OCI-LY1 (cell line): ENCODE results near the gene PARN.

ENCODE experiments used
- H2AFZ ChIP-seq: fragments of 200-600 bp; sonication (generic), shearing (Covaris generic); 2 replicates; pipeline ENCODE4 v1.6.0; 2014; ENCODE audit warnings: antibody characterized with exemption, mild to moderate bottlenecking, low read length
- H3F3A ChIP-seq: fragments of 200-600 bp; sonication (generic), shearing (Covaris generic); 2 replicates; pipeline ENCODE4 v1.6.0; 2014; ENCODE audit warnings: mild to moderate bottlenecking, antibody characterized with exemption, low read length, moderate library complexity; ENCODE audit not compliant: insufficient read depth
- H3K27ac ChIP-seq: fragments of 200-600 bp; sonication (generic); 2 replicates; pipeline ENCODE4 v1.5.1; 2014; ENCODE audit warnings: low read length, mixed run types, mild to moderate bottlenecking, low read depth; ENCODE audit not compliant: poor library complexity, severe bottlenecking
- H3K27me3 ChIP-seq: fragments of 200-600 bp; sonication (generic); 2 replicates; pipeline ENCODE4 v1.6.0; 2014; ENCODE audit warnings: antibody characterized with exemption, mild to moderate bottlenecking, low read length, moderate library complexity; ENCODE audit not compliant: insufficient read depth
- H3K36me3 ChIP-seq: fragments of 200-600 bp; sonication (generic); 2 replicates; pipeline ENCODE4 v1.6.1; 2014; ENCODE audit warnings: mild to moderate bottlenecking, antibody characterized with exemption, low read length, moderate library complexity, mixed read lengths; ENCODE audit not compliant: insufficient read depth
- H3K4me1 ChIP-seq: fragments of 200-600 bp; sonication (generic); 2 replicates; pipeline ENCODE4 v1.5.1; 2014; ENCODE audit warnings: mild to moderate bottlenecking, low read length, moderate library complexity; ENCODE audit not compliant: insufficient read depth, severe bottlenecking
- H3K4me2 ChIP-seq: fragments of 200-600 bp; sonication (generic), shearing (Covaris generic); 2 replicates; pipeline ENCODE4 v1.6.1; 2014; ENCODE audit warnings: low read length
- H3K4me3 ChIP-seq: fragments of 200-600 bp; sonication (generic); 2 replicates; pipeline ENCODE4 v1.5.1; 2014; ENCODE audit warnings: low read length, low read depth, mild to moderate bottlenecking, mixed read lengths; ENCODE audit not compliant: poor library complexity, severe bottlenecking
- H3K79me2 ChIP-seq: fragments of 200-600 bp; shearing (Covaris generic); 2 replicates; pipeline ENCODE4 v1.6.1; 2016; ENCODE audit warnings: mixed run types, low read length, mixed read lengths; ENCODE audit not compliant: insufficient read depth
- H3K9ac ChIP-seq: fragments of 200-600 bp; sonication (generic), shearing (Covaris generic); 2 replicates; pipeline ENCODE4 v1.6.1; 2014; ENCODE audit warnings: mild to moderate bottlenecking, low read length, mixed read lengths
- H3K9me2 ChIP-seq: fragments of 200-600 bp; sonication (generic), shearing (Covaris generic); 2 replicates; pipeline ENCODE4 v1.6.1; 2014; ENCODE audit warnings: low read depth, mild to moderate bottlenecking, low read length, mixed read lengths
- H3K9me3 ChIP-seq: fragments of 200-600 bp; shearing (Covaris generic); 2 replicates; pipeline ENCODE4 v1.6.1; 2014; ENCODE audit warnings: low read length, mixed read lengths
- H4K20me1 ChIP-seq: fragments of 200-600 bp; sonication (generic), shearing (Covaris generic); 2 replicates; pipeline ENCODE4 v1.6.0; 2016; ENCODE audit warnings: mild to moderate bottlenecking, low read length; ENCODE audit not compliant: insufficient read depth
- EZH2 ChIP-seq: fragments of 200-600 bp; sonication (generic), shearing (Covaris generic); IDR thresholded peaks from 2 replicates; pipeline ENCODE4 v1.8.0; 2017; ENCODE audit warnings: borderline replicate concordance, mixed run types, mild to moderate bottlenecking, antibody characterized with exemption, low read length, moderate library complexity, mixed read lengths
- TF ChIP-seq, protein P1 (sequence below): fragments of 200-600 bp; sonication (generic), shearing (Covaris generic); IDR thresholded peaks from 2 replicates; pipeline ENCODE4 v1.5.1; 2017; ENCODE audit warnings: mild to moderate bottlenecking, antibody characterized with exemption, low read length, moderate library complexity, mixed read lengths

The PARN gene

DNA sequence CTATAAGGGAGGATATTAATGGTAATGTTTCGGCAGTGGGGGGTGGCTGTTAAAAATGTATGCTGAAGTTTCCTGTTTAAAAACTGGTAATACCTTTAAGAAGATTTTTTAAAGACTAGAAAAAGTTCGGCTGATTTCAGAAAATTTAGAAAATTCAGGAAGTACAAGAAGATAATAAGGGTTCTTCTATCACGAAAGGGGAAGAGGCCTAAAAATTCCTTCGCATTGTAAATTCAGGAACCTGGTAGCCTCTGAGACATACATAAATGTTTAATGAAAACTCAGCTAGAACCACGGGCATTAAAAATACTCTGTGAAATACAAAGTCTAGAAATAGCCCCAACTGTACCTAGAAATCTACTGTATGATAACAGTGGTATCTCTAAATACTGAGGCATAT is 181.2 kb downstream of the PARN start:
- Histone ChIP-seq H3K9me2 (no peaks in the 10 kb centered on the region), H3K4me3 (no peak overlapping the region), H3K27ac (no peak overlapping the region), H3K79me2 (no peaks in the 10 kb centered on the region), H3K4me1 (no peaks in the 10 kb centered on the region), H3K27me3 (no peaks in the 10 kb centered on the region), H3K9ac (no peak overlapping the region), H3K4me2 (no peak overlapping the region), H4K20me1 (no peaks in the 10 kb centered on the region), H2AFZ (no peak overlapping the region), H3K9me3 (no peaks in the 10 kb centered on the region), H3F3A (no peaks in the 10 kb centered on the region), H3K36me3 (peaks cover 16% of the 10 kb centered on the region; the same call in 1 of the 2 replicates)
- TF ChIP-seq, protein P1, sequence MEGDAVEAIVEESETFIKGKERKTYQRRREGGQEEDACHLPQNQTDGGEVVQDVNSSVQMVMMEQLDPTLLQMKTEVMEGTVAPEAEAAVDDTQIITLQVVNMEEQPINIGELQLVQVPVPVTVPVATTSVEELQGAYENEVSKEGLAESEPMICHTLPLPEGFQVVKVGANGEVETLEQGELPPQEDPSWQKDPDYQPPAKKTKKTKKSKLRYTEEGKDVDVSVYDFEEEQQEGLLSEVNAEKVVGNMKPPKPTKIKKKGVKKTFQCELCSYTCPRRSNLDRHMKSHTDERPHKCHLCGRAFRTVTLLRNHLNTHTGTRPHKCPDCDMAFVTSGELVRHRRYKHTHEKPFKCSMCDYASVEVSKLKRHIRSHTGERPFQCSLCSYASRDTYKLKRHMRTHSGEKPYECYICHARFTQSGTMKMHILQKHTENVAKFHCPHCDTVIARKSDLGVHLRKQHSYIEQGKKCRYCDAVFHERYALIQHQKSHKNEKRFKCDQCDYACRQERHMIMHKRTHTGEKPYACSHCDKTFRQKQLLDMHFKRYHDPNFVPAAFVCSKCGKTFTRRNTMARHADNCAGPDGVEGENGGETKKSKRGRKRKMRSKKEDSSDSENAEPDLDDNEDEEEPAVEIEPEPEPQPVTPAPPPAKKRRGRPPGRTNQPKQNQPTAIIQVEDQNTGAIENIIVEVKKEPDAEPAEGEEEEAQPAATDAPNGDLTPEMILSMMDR: no peak
- TF ChIP-seq EZH2: no peak

DNA sequence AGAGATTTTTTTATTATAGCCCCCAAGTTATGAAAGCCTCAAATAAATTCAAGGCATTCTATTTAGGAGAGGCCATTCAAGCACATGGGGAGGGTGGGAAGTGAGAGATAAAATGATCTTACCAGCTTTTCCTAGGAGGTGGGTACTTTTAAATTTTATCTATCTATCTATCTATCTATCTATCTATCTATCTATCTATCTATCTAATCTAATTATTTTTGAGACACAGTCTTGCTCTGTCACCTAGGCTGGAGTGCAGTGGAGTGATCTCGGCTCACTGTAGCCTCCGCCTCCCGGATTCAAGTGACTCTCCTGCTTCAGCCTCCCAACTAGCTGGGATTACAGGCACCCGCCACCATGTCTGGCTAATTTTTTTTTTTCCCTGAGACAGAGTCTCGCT is 182.3 kb downstream of the PARN start:
- Histone ChIP-seq H3K9me2 (no peaks in the 10 kb centered on the region), H3F3A (no peaks in the 10 kb centered on the region), H3K79me2 (no peaks in the 10 kb centered on the region), H3K27ac (no peak overlapping the region), H3K4me3 (no peak overlapping the region), H2AFZ (no peak overlapping the region), H3K36me3 (peaks cover 19% of the 10 kb centered on the region; the same call in 1 of the 2 replicates), H4K20me1 (no peaks in the 10 kb centered on the region), H3K9ac (no peak overlapping the region), H3K27me3 (no peaks in the 10 kb centered on the region), H3K4me1 (no peaks in the 10 kb centered on the region), H3K4me2 (no peak overlapping the region), H3K9me3 (no peaks in the 10 kb centered on the region)
- no peak for TF ChIP-seq EZH2
- TF ChIP-seq, protein P1: no peak

DNA sequence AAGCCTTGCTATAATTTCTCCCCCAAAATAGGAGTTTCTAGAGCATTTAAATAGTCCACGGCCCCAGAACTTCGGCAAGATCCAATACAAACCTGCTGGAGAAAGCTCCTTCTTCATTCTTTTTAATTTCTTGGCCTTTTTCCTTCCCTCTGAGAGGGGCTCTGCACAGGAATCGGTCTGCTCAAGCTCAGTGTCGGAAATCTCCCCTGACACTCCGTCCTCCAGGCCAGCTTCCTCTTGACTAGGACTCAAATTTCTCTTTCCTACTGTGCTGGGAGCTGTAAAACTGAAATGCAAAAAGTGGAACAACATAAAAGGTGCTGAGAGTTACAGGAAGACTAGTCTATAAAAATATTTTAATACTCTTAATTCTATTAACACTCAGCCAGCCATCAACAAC is 183.3 kb downstream of the PARN start:
- Histone ChIP-seq H3K4me1 (no peaks in the 10 kb centered on the region), H2AFZ (no peak overlapping the region), H3K9me3 (no peaks in the 10 kb centered on the region), H3K27me3 (no peaks in the 10 kb centered on the region), H3K4me3 (no peak overlapping the region), H3K9me2 (no peaks in the 10 kb centered on the region), H3F3A (no peaks in the 10 kb centered on the region), H3K79me2 (no peaks in the 10 kb centered on the region), H4K20me1 (no peaks in the 10 kb centered on the region), H3K4me2 (no peak overlapping the region), H3K27ac (no peak overlapping the region), H3K36me3 (peaks cover 19% of the 10 kb centered on the region; the same call in 1 of the 2 replicates), H3K9ac (no peak overlapping the region)
- no peak for TF ChIP-seq EZH2
- TF ChIP-seq, protein P1: no peak
